ENCODE results near the gene SPAM1.

SPAM1 gene

DNA sequence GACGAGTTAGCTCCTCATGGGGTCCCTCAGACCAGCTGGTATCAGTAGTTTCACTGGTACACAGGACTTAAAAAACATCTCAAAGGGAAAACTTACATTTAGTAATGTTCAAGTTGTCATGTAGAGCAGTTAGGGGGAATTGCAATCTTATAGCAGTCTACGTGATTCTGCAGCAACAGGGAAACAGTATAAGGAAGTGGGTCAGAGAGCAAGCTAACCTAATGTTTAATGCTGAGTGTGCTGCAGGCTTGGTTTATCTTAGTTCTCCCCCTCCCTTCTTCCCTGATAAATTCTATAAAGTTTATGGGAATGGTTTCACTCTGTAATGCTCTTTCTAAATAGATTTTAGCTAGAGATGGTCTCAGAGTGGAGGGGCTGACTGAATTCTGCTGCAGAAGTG is 11.3 kb downstream of the SPAM1 start:
- no peaks in the 10 kb centered on the region for H3K36me3 ChIP-seq
- no peak overlapping the region for H3K27ac ChIP-seq
- H3K27me3 ChIP-seq, result no peaks in the 10 kb centered on the region
- H3K4me1 ChIP-seq, result no peaks in the 10 kb centered on the region
- no peak overlapping the region for H3K4me3 ChIP-seq
- intact Hi-C loops (cut with DNase I; ENCODE audit: low total_unique reads), result no loop called here
- no peak for TF ChIP-seq CTCF (IDR thresholded peaks at IDR 0.05)
- peaks cover 0 to 6% (median 6%) of the 10 kb centered on the region in 3 donors for H3K9me3 ChIP-seq
- DNase-seq, result no peak

GRCh38 chr7:123939784-123940183 is 14.7 kb downstream of the SPAM1 start:
- intact Hi-C loops (cut with DNase I; ENCODE audit: low total_unique reads), result no loop called here
- Histone ChIP-seq H3K36me3 (no peaks in the 10 kb centered on the region), H3K27ac (no peak overlapping the region), H3K4me1 (no peaks in the 10 kb centered on the region), H3K4me3 (no peak overlapping the region), H3K9me3 (peaks cover 0 to 6% (median 5%) of the 10 kb centered on the region in 3 donors), H3K27me3 (no peaks in the 10 kb centered on the region)
- TF ChIP-seq CTCF (IDR thresholded peaks at IDR 0.05), result no peak
- DNase-seq, result no peak

DNA sequence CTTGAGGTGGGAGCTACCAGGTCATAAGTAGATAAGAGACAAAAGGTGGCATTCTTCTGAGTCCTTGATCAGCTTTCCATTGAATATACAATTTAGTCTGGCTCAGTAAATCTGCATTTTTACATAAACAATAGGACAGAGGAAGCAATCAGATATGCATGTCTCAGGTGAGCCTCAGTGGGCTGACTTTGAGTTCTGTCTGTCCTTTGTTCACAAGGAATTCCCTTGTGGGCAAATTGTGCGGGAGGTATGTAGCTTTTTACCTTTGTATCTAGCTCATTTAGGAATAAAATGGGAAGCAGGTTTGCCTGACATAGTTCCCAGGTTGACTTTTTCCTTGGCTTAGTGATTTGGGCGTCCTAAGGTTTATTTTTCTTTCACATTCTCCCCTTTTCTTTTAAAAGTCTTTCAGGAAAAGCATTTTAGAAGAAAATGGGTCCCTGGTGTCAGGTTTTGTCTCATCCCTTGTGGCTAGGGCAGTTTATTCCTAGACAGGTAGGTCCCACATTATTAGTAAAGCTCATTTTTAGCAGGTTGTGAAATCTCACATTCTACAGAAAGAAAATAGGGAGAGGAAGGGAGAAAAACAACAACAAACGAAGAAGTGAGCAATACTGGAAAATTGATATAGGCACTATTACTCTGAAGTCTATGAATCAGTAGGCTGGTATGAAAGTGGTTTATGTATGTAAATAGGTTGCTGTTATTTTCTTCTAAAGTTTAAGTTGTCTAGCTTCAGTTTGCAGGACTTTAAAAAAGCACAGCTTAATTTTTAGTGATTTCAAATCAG is 16.5 kb downstream of the SPAM1 start:
- no peak for TF ChIP-seq CTCF (IDR thresholded peaks at IDR 0.05)
- intact Hi-C loops (cut with DNase I; ENCODE audit: low total_unique reads), result no loop called here
- Histone ChIP-seq H3K4me3 (no peak overlapping the region), H3K9me3 (no peaks in the 10 kb centered on the region), H3K27ac (no peak overlapping the region), H3K4me1 (no peaks in the 10 kb centered on the region), H3K36me3 (no peaks in the 10 kb centered on the region), H3K27me3 (no peaks in the 10 kb centered on the region)
- DNase-seq, result no peak

DNA sequence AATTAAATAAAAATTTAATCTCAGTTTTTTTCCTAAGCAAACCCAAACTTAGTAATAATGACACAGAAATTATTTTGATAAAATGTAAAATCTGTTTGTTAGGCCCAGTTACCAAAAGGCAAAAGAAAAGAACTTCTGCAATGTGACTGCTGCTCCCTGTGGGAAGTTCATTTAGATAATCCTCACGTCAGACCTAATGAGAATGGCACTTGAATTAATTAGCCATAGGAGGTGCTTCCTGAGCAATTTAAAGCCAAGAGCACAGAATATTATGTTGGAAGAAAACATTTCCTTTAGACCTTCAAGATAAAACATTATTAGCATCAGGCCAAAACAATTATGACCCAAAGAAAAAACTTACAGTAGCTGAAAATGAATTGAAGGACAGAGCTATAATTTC is 19.4 kb downstream of the SPAM1 start:
- no peak for TF ChIP-seq CTCF (IDR thresholded peaks at IDR 0.05)
- no peak overlapping the region for H3K27ac ChIP-seq
- no peak overlapping the region for H3K4me3 ChIP-seq
- no peaks in the 10 kb centered on the region for H3K27me3 ChIP-seq
- no peaks in the 10 kb centered on the region for H3K36me3 ChIP-seq
- no peak for DNase-seq
- intact Hi-C loops (cut with DNase I; ENCODE audit: low total_unique reads), result no loop called here
- no peaks in the 10 kb centered on the region for H3K9me3 ChIP-seq
- H3K4me1 ChIP-seq, result no peaks in the 10 kb centered on the region

- Histone ChIP-seq H3K36me3 (no peaks in the 10 kb centered on the region), H3K27me3 (no peaks in the 10 kb centered on the region), H3K4me3 (no peak overlapping the region), H3K4me1 (no peaks in the 10 kb centered on the region), H3K9me3 (no peaks in the 10 kb centered on the region), H3K27ac (no peak overlapping the region)
- no peak for DNase-seq
- TF ChIP-seq CTCF (IDR thresholded peaks at IDR 0.05), result no peak
- intact Hi-C loops (cut with DNase I; ENCODE audit: low total_unique reads), result no loop called here
Measured at GRCh38 chr7:123945938-123946337, 20.9 kb downstream of the SPAM1 start.

All from tibial artery (tissue), 4 donors.